ENCODE data around the gene SLC37A1. TPM values are rescaled to one million over a fixed set of nuclear protein-coding genes. Genes with fewer than 3 reads are reported as not detected.

SLC37A1 gene
- total RNA-seq, 1 donor from 2014 or later: 23.0 TPM

DNA sequence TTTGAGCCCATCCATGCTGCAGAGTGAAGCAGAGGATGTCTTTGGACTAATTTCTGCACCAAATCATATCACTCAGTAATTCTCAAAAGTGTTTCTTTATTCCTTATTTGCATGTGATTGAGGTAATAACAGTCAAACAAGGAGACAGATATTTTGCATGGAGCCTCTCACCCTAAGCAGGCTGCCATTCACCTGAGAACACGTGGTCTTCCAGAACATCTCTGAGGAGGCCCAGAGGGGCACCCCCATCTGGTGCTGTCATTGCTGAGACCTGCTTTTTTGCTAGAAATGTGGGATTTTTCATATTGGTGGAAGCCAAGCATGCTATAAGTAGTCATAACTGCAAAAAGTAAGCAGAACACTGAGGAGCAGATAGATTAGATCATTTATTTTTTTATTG is 7.7 kb downstream of the SLC37A1 start:
- no peak for DNase-seq
- Mint-ChIP-seq H3K27ac (no peak overlapping the region), H3K27me3 (no peaks in the 10 kb centered on the region), H3K9me3 (no peaks in the 10 kb centered on the region), H3K4me3 (no peak overlapping the region), H3K4me1 (peaks cover 21% of the 10 kb centered on the region), H3K36me3 (ENCODE audit: low read depth) (peaks cover 65% of the 10 kb centered on the region)
- intact Hi-C loops (cut with micrococcal nuclease): loop anchor here (10.0 kb wide), 1 partner anchor 1157 kb away; the partner anchor contains the start of gene MX2

- DNase-seq: no peak
- Mint-ChIP-seq H3K4me1 (peaks cover 23% of the 10 kb centered on the region), H3K4me3 (no peak overlapping the region), H3K9me3 (no peaks in the 10 kb centered on the region), H3K36me3 (ENCODE audit: low read depth) (peaks cover 65% of the 10 kb centered on the region), H3K27me3 (no peaks in the 10 kb centered on the region), H3K27ac (no peak overlapping the region)
- intact Hi-C loops (cut with micrococcal nuclease): loop anchor here (10.0 kb wide), 1 partner anchor 1157 kb away; the partner anchor contains the start of gene MX2
These were observed 8.2 kb downstream of the SLC37A1 start for GRCh38 chr21:42521805-42522204.

GRCh38 chr21:42522271-42522670 is 8.6 kb downstream of the SLC37A1 start:
- Mint-ChIP-seq H3K4me1 (peaks cover 27% of the 10 kb centered on the region), H3K4me3 (no peak overlapping the region), H3K27ac (no peak overlapping the region), H3K9me3 (no peaks in the 10 kb centered on the region), H3K36me3 (ENCODE audit: low read depth) (peaks cover 63% of the 10 kb centered on the region), H3K27me3 (no peaks in the 10 kb centered on the region)
- intact Hi-C loops (cut with micrococcal nuclease): loop anchor here (10.0 kb wide), 1 partner anchor 1157 kb away; the partner anchor contains the start of gene MX2
- no peak for DNase-seq

- Mint-ChIP-seq H3K9me3 (no peaks in the 10 kb centered on the region), H3K4me3 (no peak overlapping the region), H3K27me3 (no peaks in the 10 kb centered on the region), H3K36me3 (ENCODE audit: low read depth) (peaks cover 61% of the 10 kb centered on the region), H3K4me1 (peaks cover 32% of the 10 kb centered on the region), H3K27ac (no peak overlapping the region)
- intact Hi-C loops (cut with micrococcal nuclease): loop anchor here (10.0 kb wide), 1 partner anchor 1158 kb away; the partner anchor contains the start of gene MX2
- DNase-seq: no peak
These were observed 9.1 kb downstream of the SLC37A1 start for GRCh38 chr21:42522771-42523170.

- intact Hi-C loops (cut with micrococcal nuclease): loop anchor here (10.0 kb wide), 1 partner anchor 1158 kb away; the partner anchor contains the start of gene MX2
- H3K27me3 Mint-ChIP-seq: no peaks in the 10 kb centered on the region
- no peak for DNase-seq
- H3K9me3 Mint-ChIP-seq: no peaks in the 10 kb centered on the region
- H3K36me3 Mint-ChIP-seq (ENCODE audit: low read depth): peaks cover 59% of the 10 kb centered on the region
- H3K4me3 Mint-ChIP-seq: no peak overlapping the region
- H3K4me1 Mint-ChIP-seq: peaks cover 36% of the 10 kb centered on the region
- no peak overlapping the region for H3K27ac Mint-ChIP-seq
These were observed 9.6 kb downstream of the SLC37A1 start for GRCh38 chr21:42523211-42523610.

DNA sequence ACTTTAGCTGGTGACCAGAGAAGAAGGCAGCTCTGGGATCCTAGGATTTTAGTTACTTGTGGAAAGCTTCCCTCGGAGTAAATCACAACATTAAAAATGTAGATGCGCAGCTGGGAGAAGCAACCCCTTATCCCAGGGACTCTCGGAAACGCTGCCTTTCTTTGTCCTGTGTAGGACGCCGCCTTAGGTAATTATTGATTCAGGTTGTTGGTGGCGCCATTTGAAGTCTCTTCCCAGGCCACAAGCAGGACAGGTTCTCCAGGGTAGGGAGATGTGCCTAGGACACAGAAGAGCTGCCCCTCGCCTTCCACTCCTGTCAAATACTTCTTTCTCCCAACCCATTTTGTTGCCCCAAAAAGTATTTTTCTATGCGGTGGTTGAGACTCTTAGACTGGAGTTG is 10.3 kb downstream of the SLC37A1 start:
- no peak for DNase-seq
- intact Hi-C loops (cut with micrococcal nuclease): loop anchor here (10.0 kb wide), 1 partner anchor 1159 kb away; the partner anchor contains the start of gene MX2
- Mint-ChIP-seq H3K4me3 (no peak overlapping the region), H3K4me1 (peaks cover 37% of the 10 kb centered on the region), H3K27ac (no peak overlapping the region), H3K9me3 (no peaks in the 10 kb centered on the region), H3K36me3 (ENCODE audit: low read depth) (peaks cover 52% of the 10 kb centered on the region), H3K27me3 (no peaks in the 10 kb centered on the region)

DNA sequence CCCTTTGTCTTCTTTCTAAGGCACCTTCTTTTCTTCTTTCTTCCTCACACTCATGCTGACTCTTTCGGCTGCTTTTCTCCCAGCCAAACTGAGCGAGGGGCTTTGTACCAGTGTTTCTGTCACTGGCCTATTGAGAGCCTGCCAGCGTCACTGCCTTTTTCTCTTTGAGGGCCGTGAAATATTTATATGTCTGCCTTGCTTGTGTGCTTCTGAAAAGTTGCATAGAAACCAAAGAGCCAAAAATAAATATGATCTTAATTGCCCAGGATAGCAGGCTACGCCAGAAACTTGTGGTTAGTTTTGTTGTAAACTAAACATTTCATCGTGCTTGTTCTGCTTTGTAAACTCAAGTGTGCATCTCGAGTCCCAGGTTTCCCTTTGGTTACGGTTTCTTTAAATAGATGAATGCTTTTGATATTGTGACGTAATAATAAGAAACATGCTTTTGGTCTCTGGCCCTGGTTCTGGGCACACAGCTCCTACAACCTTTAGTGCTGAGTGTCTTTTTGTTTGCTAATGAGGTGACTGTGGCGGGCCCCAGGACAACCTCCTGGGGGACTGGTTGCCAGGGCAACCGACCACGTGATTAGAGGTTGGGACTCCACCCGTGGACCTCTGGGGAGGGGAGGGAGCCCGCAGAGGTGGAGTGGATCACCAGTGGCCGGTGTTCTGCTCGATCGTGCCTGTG is 10.8 kb downstream of the SLC37A1 start:
- H3K4me3 Mint-ChIP-seq: no peak overlapping the region
- peak; percentile 76 for DNase-seq
- no peak overlapping the region for H3K27ac Mint-ChIP-seq
- intact Hi-C loops (cut with micrococcal nuclease): loop anchor here (5.0 to 10.0 kb wide), 4 partner anchors 62 to 1160 kb away; partner anchors contain the start of gene MX2
- no peaks in the 10 kb centered on the region for H3K9me3 Mint-ChIP-seq
- no peaks in the 10 kb centered on the region for H3K27me3 Mint-ChIP-seq
- peaks cover 36% of the 10 kb centered on the region for H3K4me1 Mint-ChIP-seq
- H3K36me3 Mint-ChIP-seq (ENCODE audit: low read depth): peaks cover 48% of the 10 kb centered on the region

GRCh38 chr21:42525029-42525581 is 11.5 kb downstream of the SLC37A1 start:
- H3K4me3 Mint-ChIP-seq: peak overlapping the region; percentile 20
- intact Hi-C loops (cut with micrococcal nuclease): loop anchor here (5.0 to 10.0 kb wide), 4 partner anchors 63 to 1160 kb away; partner anchors contain the start of gene MX2
- peak; percentile 67 for DNase-seq
- H3K36me3 Mint-ChIP-seq (ENCODE audit: low read depth): peaks cover 42% of the 10 kb centered on the region
- H3K27ac Mint-ChIP-seq: peak overlapping the region; percentile 21
- H3K27me3 Mint-ChIP-seq: no peaks in the 10 kb centered on the region
- no peaks in the 10 kb centered on the region for H3K9me3 Mint-ChIP-seq
- peaks cover 40% of the 10 kb centered on the region for H3K4me1 Mint-ChIP-seq

- Mint-ChIP-seq H3K27me3 (no peaks in the 10 kb centered on the region), H3K9me3 (no peaks in the 10 kb centered on the region), H3K27ac (no peak overlapping the region), H3K4me3 (no peak overlapping the region), H3K4me1 (peaks cover 45% of the 10 kb centered on the region), H3K36me3 (ENCODE audit: low read depth) (peaks cover 40% of the 10 kb centered on the region)
- DNase-seq: no peak
- intact Hi-C loops (cut with micrococcal nuclease): loop anchor here (2.0 to 10.0 kb wide), 5 partner anchors 29 to 1161 kb away; partner anchors contain the start of genes MX2 and RSPH1
These were observed 12.2 kb downstream of the SLC37A1 start for GRCh38 chr21:42525676-42526378.

- no peak overlapping the region for H3K27ac Mint-ChIP-seq
- peaks cover 40% of the 10 kb centered on the region for H3K36me3 Mint-ChIP-seq (ENCODE audit: low read depth)
- no peak for DNase-seq
- no peaks in the 10 kb centered on the region for H3K9me3 Mint-ChIP-seq
- peaks cover 45% of the 10 kb centered on the region for H3K4me1 Mint-ChIP-seq
- no peaks in the 10 kb centered on the region for H3K27me3 Mint-ChIP-seq
- no peak overlapping the region for H3K4me3 Mint-ChIP-seq
- intact Hi-C loops (cut with micrococcal nuclease): loop anchor here (2.0 to 10.0 kb wide), 5 partner anchors 30 to 1162 kb away; partner anchors contain the start of genes MX2 and RSPH1
These were observed 12.7 kb downstream of the SLC37A1 start for GRCh38 chr21:42526379-42526727.

- no peak for DNase-seq
- peak overlapping the region; percentile 13 for H3K4me3 Mint-ChIP-seq
- intact Hi-C loops (cut with micrococcal nuclease): loop anchor here (1.0 to 10.0 kb wide), 6 partner anchors 12 to 1162 kb away; partner anchors contain the start of genes MX2 and RSPH1
- peaks cover 35% of the 10 kb centered on the region for H3K36me3 Mint-ChIP-seq (ENCODE audit: low read depth)
- H3K4me1 Mint-ChIP-seq: peaks cover 45% of the 10 kb centered on the region
- peak overlapping the region; percentile 70 for H3K27ac Mint-ChIP-seq
- no peaks in the 10 kb centered on the region for H3K9me3 Mint-ChIP-seq
- H3K27me3 Mint-ChIP-seq: no peaks in the 10 kb centered on the region
These were observed 13.5 kb downstream of the SLC37A1 start for GRCh38 chr21:42527127-42527488.

- no peaks in the 10 kb centered on the region for H3K9me3 Mint-ChIP-seq
- H3K4me3 Mint-ChIP-seq: peak overlapping the region; percentile 77
- no peaks in the 10 kb centered on the region for H3K27me3 Mint-ChIP-seq
- peaks cover 34% of the 10 kb centered on the region for H3K36me3 Mint-ChIP-seq (ENCODE audit: low read depth)
- intact Hi-C loops (cut with micrococcal nuclease): loop anchor here (1.0 to 10.0 kb wide), 6 partner anchors 12 to 1163 kb away; partner anchors contain the start of genes MX2 and RSPH1
- peak overlapping the region; percentile 68 for H3K27ac Mint-ChIP-seq
- peaks cover 45% of the 10 kb centered on the region for H3K4me1 Mint-ChIP-seq
- DNase-seq: peak; percentile 90
These were observed 14.0 kb downstream of the SLC37A1 start for GRCh38 chr21:42527489-42528158.

- Mint-ChIP-seq H3K27ac (no peak overlapping the region), H3K9me3 (no peaks in the 10 kb centered on the region), H3K36me3 (ENCODE audit: low read depth) (peaks cover 29% of the 10 kb centered on the region), H3K4me1 (peaks cover 45% of the 10 kb centered on the region), H3K4me3 (no peak overlapping the region), H3K27me3 (no peaks in the 10 kb centered on the region)
- intact Hi-C loops (cut with micrococcal nuclease): no loop called here
- no peak for DNase-seq
These were observed 16.5 kb downstream of the SLC37A1 start for GRCh38 chr21:42530167-42530518.

All from activated CD4-positive, alpha-beta T cell treated with anti-CD3 and anti-CD28 coated beads, Interleukin-2, amount 10 ng/mL, durations not matched to agents 24 days and 14 days (primary cell).